ENCODE measurements around the gene DRAXIN.

DNA sequence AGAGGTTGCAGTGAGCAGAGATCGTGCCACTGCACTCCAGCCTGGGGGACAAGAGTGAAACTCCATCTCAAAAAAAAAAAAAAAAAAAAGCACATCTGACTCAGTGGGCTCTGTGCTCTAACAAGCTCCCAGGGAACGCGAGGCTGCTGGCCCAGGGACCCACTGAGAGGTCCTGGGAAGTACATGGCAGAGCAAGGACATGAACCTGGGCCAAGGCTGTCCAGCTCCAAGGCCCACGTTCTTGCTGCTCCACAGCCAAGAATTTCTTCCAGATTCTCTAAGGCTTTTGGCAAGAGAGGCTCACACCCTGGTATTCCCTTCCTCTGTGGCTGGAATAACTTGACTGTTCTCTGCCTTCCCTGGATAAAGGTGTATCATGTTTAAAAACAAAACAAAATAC, 29.0 kb downstream of the DRAXIN start:
- TF ChIP-seq POLR2A (IDR thresholded peaks at IDR 0.05; ENCODE audit: low read length) (no peak), GATA1 (IDR thresholded peaks at IDR 0.05; ENCODE audit: low read depth, low read length) (no peak)

All from erythroblast (primary cell).